Stomach (tissue), 4 donors: ENCODE data around the gene CHERP.

Source experiments
- CTCF ChIP-seq, 7 experiments: fragments of 450-650 bp in 4 of 7; fragments of 200-600 bp in 3 of 7; sonication (generic) in 3 of 7; IDR thresholded peaks; one replicate each; pipeline ENCODE4 v1.5.1; 2016 to 2019; ENCODE audit warnings: antibody characterized with exemption in 7 of 7, control low read depth in 2 of 7, mild to moderate bottlenecking in 1 of 7
- EP300 ChIP-seq: sonication (generic); formaldehyde crosslinking; IDR thresholded peaks from one replicate; pipeline ENCODE4 v1.6.1; 2017; ENCODE audit warnings: antibody characterized with exemption

- TF ChIP-seq CTCF (IDR thresholded peaks at IDR 0.05), result no peak
- TF ChIP-seq EP300, result no peak
These were observed 20.4 kb downstream of the CHERP start for GRCh38 chr19:16521715-16522289.
